ENCODE measurements around the gene CDH3. TPM values are rescaled to one million over a fixed set of nuclear protein-coding genes. Genes with fewer than 3 reads are reported as not detected.

Gene CDH3
- polyA plus RNA-seq, 2 of the 4 experiments (the other 2 are of a cell fraction), result 0.08 to 0.25 TPM

- DNase-seq (ENCODE audit: low read depth in 1 of 2, low spot score in 1 of 2), result no peak
- POLR2A ChIA-PET, result no interaction called here
- Histone ChIP-seq H3K4me1 (no peaks in the 10 kb centered on the region), H3K9me3 (no peaks in the 10 kb centered on the region), H3K27ac (no peak overlapping the region), H3K4me3 (no peak overlapping the region), H3K4me2 (no peak overlapping the region)
- no peak for TF ChIP-seq RAD21 (conservative IDR thresholded peaks at IDR 0.05 in 1 of 2, IDR thresholded peaks at IDR 0.05 in 1 of 2)
- no peak for TF ChIP-seq MYC (IDR thresholded peaks at IDR 0.05; ENCODE audit: borderline replicate concordance, low read length)
- 72% methylated on average over 12 of the region's 12 CpGs for WGBS (ENCODE audit: missing lambda C conversion rate)
- no peak for FAIRE-seq
- CTCF ChIA-PET, result interaction anchor here (1.0 to 2.3 kb wide), 6 partner anchors 13 to 132 kb away, joined by 3 to 6 read pairs (median 3); no protein-coding TSS in a partner anchor
- ATAC-seq, result no peak
Measured at GRCh38 chr16:68722119-68723024, 77.3 kb downstream of the CDH3 start.

- no peaks in the 10 kb centered on the region for H3K9me3 ChIP-seq
- CTCF ChIA-PET, result no interaction called here
- no peak overlapping the region for H3K4me3 ChIP-seq
- H3K4me2 ChIP-seq, result no peak overlapping the region
- H3K27ac ChIP-seq, result no peak overlapping the region
- FAIRE-seq, result no peak
- POLR2A ChIA-PET, result no interaction called here
- H3K4me1 ChIP-seq, result no peaks in the 10 kb centered on the region
- TF ChIP-seq HDAC2 (IDR thresholded peaks at IDR 0.05) (no peak), ELK1 (IDR thresholded peaks at IDR 0.05; ENCODE audit: low read depth, low read length) (no peak), CEBPB (IDR thresholded peaks at IDR 0.05) (no peak), HEYL (CRISPR knock-in tag; IDR thresholded peaks at IDR 0.05) (no peak), RCOR1 (IDR thresholded peaks at IDR 0.05; ENCODE audit: low read depth, low read length) (no peak), REST (IDR thresholded peaks at IDR 0.05) (no peak)
- ATAC-seq, result no peak
- WGBS (ENCODE audit: missing lambda C conversion rate), result 75% methylated on average over 3 of the region's 3 CpGs
- DNase-seq (ENCODE audit: low read depth in 1 of 2, low spot score in 1 of 2), result no peak
Measured at GRCh38 chr16:68724797-68725196, 79.7 kb downstream of the CDH3 start.

- WGBS (ENCODE audit: missing lambda C conversion rate), result 84% methylated on average over 4 of the region's 4 CpGs
- FAIRE-seq, result no peak
- DNase-seq (ENCODE audit: low read depth in 1 of 2, low spot score in 1 of 2), result no peak
- H3K27ac ChIP-seq, result no peak overlapping the region
- no peak overlapping the region for H3K4me2 ChIP-seq
- no peak for ATAC-seq
- peaks cover 18% of the 10 kb centered on the region for H3K4me1 ChIP-seq
- no peaks in the 10 kb centered on the region for H3K9me3 ChIP-seq
- ChIA-PET POLR2A (no interaction called here), CTCF (interaction anchor here (1.0 to 1.7 kb wide), 3 partner anchors 11 to 74 kb away, joined by 3 to 6 read pairs (median 3); no protein-coding TSS in a partner anchor)
- TF ChIP-seq ZC3H11A (IDR thresholded peaks at IDR 0.05), result no peak
- TF ChIP-seq PBX3 (IDR thresholded peaks at IDR 0.05), result no peak
- no peak for TF ChIP-seq GATA3 (IDR thresholded peaks at IDR 0.05; ENCODE audit: borderline replicate concordance)
- no peak for TF ChIP-seq HEYL (CRISPR knock-in tag; IDR thresholded peaks at IDR 0.05)
- no peak for TF ChIP-seq RFX5 (IDR thresholded peaks at IDR 0.05)
- no peak for TF ChIP-seq RNF2 (IDR thresholded peaks at IDR 0.05; ENCODE audit: borderline replicate concordance, low read depth)
- TF ChIP-seq CTCF (IDR thresholded peaks at IDR 0.05), result no peak
- TF ChIP-seq TFCP2L1 (CRISPR knock-in tag; IDR thresholded peaks at IDR 0.05), result no peak
- TF ChIP-seq CHD4 (IDR thresholded peaks at IDR 0.05; ENCODE audit: borderline replicate concordance), result no peak
- no peak for TF ChIP-seq FOSL2 (IDR thresholded peaks at IDR 0.05)
- TF ChIP-seq FOSL2 (CRISPR knock-in tag; IDR thresholded peaks at IDR 0.05), result no peak
- no peak for TF ChIP-seq JUN (IDR thresholded peaks at IDR 0.05)
- TF ChIP-seq BHLHE40 (IDR thresholded peaks at IDR 0.05; ENCODE audit: low read depth, low read length), result no peak
- TF ChIP-seq ZNF302 (CRISPR knock-in tag; IDR thresholded peaks at IDR 0.05), result no peak
- TF ChIP-seq RARB (CRISPR knock-in tag; IDR thresholded peaks at IDR 0.05), result no peak
- no peak for TF ChIP-seq NFE2L2 (conservative IDR thresholded peaks at IDR 0.05; ENCODE audit: low read length)
- TF ChIP-seq EHF (CRISPR knock-in tag; IDR thresholded peaks at IDR 0.05), result no peak
- H3K4me3 ChIP-seq, result no peak overlapping the region
Measured at GRCh38 chr16:68728523-68728922, 83.4 kb downstream of the CDH3 start.
